GM12878 (cell line): ENCODE measurements around the gene HTRA3. TPM values are rescaled to one million over a fixed set of nuclear protein-coding genes. Genes with fewer than 3 reads are reported as not detected.

Experiments
- ATAC-seq: fragments of 200-7000 bp; cut with Tn5 transposase; 3 replicates; pipeline ENCODE4 v1.9.1; 2020; ENCODE audit warnings: mild to moderate bottlenecking, moderate library complexity
- BruUV-seq: library from RNA; stranded (reverse); fragments of 400-500 nt; replicated peaks from 2 replicates; lab custom pipeline; 2021; lab: Mats Ljungman, UMichigan
- CTCF ChIA-PET: fragments of 300-600 bp; sonication (Branson Sonifier 250); formaldehyde crosslinking; extraction: SDS; loops from one replicate; lab custom pipeline; 2021; ENCODE audit warnings: inconsistent platforms; lab: Yijun Ruan, JAX
- POLR2A ChIA-PET: fragments of 350-600 bp; formaldehyde crosslinking; extraction: SDS; loops from one replicate; lab custom pipeline; 2021; ENCODE audit warnings: inconsistent platforms; lab: Charles Lee
- RAD21 ChIA-PET: fragments of 300-600 bp; sonication (Branson Sonifier 250); formaldehyde crosslinking; loops from one replicate; lab custom pipeline; 2023; ENCODE audit warnings: antibody characterized with exemption; ENCODE audit not compliant: unreplicated experiment; lab: Charles Lee
- SMC1A ChIA-PET: fragments of 300-600 bp; sonication (Branson Sonifier 250); formaldehyde crosslinking; loops from one replicate; lab custom pipeline; 2023; ENCODE audit not compliant: unreplicated experiment, uncharacterized antibody; lab: Charles Lee
- DNase-seq: peaks from one replicate; pipeline ENCODE4 v3.0.0-alpha.2; 2011; ENCODE audit warnings: low read depth, low spot score
- FAIRE-seq: peaks from 3 replicates; lab custom pipeline; 2011; peaks lifted over from hg19 to GRCh38; lab: Jason Lieb, UNC
- H2AFZ ChIP-seq: 2 replicates; pipeline ENCODE4 v1.6.0; 2011; ENCODE audit warnings: low read depth, low read length, control low read depth; ENCODE audit not compliant: control insufficient read depth
- H3K27ac ChIP-seq: 2 replicates; pipeline ENCODE4 v1.5.1; 2011; ENCODE audit warnings: control low read depth; ENCODE audit not compliant: control insufficient read depth, insufficient read depth
- H3K27me3 ChIP-seq, 2 experiments: replicated peaks in 1 of 2; 2 replicates each; pipeline versions ENCODE4 v1.6.0 to v1.6.1; 2011; ENCODE audit warnings: low read length in 1 of 2; ENCODE audit not compliant: control insufficient read depth in 2 of 2, insufficient read depth in 2 of 2
- H3K36me3 ChIP-seq, 2 experiments: 2 replicates each; pipeline ENCODE4 v1.5.1; 2011; ENCODE audit warnings: low read length in 1 of 2; ENCODE audit not compliant: control insufficient read depth in 2 of 2, insufficient read depth in 2 of 2
- H3K4me1 ChIP-seq: 2 replicates; pipeline ENCODE4 v1.6.1; 2011; ENCODE audit warnings: mild to moderate bottlenecking, low read length, moderate library complexity, mixed read lengths; ENCODE audit not compliant: control insufficient read depth, insufficient read depth
- H3K4me2 ChIP-seq: 2 replicates; pipeline ENCODE4 v1.6.0; 2011; ENCODE audit warnings: control low read depth; ENCODE audit not compliant: control insufficient read depth, insufficient read depth
- H3K4me3 ChIP-seq: fragments of 200-600 bp; sonication (generic); 2 replicates; pipeline ENCODE4 v1.5.1; 2016
- H3K79me2 ChIP-seq: 2 replicates; pipeline ENCODE4 v1.6.0; 2011; ENCODE audit warnings: low read length; ENCODE audit not compliant: control insufficient read depth, insufficient read depth
- H3K9ac ChIP-seq: 2 replicates; pipeline ENCODE4 v1.8.0; 2011; ENCODE audit warnings: low read length, control low read depth, mixed read lengths; ENCODE audit not compliant: control insufficient read depth, insufficient read depth
- H3K9me3 ChIP-seq: replicated peaks from 3 replicates; pipeline ENCODE4 v1.5.1; 2011; ENCODE audit warnings: mild to moderate bottlenecking, low read length; ENCODE audit not compliant: control insufficient read depth, insufficient read depth
- H4K20me1 ChIP-seq: 2 replicates; pipeline ENCODE4 v1.6.0; 2011; ENCODE audit not compliant: control insufficient read depth, insufficient read depth
- ATF7 ChIP-seq: fragments of 450-650 bp; IDR thresholded peaks from 2 replicates; pipeline ENCODE4 v1.6.1; 2016; ENCODE audit warnings: low read depth, mild to moderate bottlenecking
- CEBPB ChIP-seq, 2 experiments: fragments of 150-350 bp in 1 of 2; IDR thresholded peaks; 2 replicates each; pipeline ENCODE4 v1.6.1; 2012 to 2014; ENCODE audit warnings: low read depth in 2 of 2, low read length in 2 of 2, borderline replicate concordance in 1 of 2, inconsistent platforms in 1 of 2
- CREB1 ChIP-seq: IDR thresholded peaks from 2 replicates; pipeline ENCODE4 v1.6.1; 2012; ENCODE audit warnings: low read depth, mild to moderate bottlenecking, inconsistent platforms
- CREM ChIP-seq: IDR thresholded peaks from 2 replicates; pipeline ENCODE4 v1.6.1; 2014; ENCODE audit warnings: antibody characterized with exemption, low read depth
- EZH2 ChIP-seq: IDR thresholded peaks from 2 replicates; pipeline ENCODE4 v1.6.1; 2012; ENCODE audit warnings: low read depth, mild to moderate bottlenecking, control low read depth, inconsistent platforms, low read length, borderline replicate concordance; ENCODE audit not compliant: control insufficient read depth
- HDAC2 ChIP-seq: fragments of 200-600 bp; sonication (generic); IDR thresholded peaks from 2 replicates; pipeline ENCODE4 v1.6.1; 2017
- HDAC6 ChIP-seq: fragments of 200-600 bp; sonication (generic); IDR thresholded peaks from one replicate; pipeline ENCODE4 v1.8.0; 2017; ENCODE audit warnings: antibody characterized with exemption; ENCODE audit not compliant: unreplicated experiment
- HDGF ChIP-seq: fragments of 450-650 bp; IDR thresholded peaks from 2 replicates; pipeline ENCODE4 v1.6.1; 2016; ENCODE audit warnings: antibody characterized with exemption
- MXI1 ChIP-seq: fragments of 150-350 bp; IDR thresholded peaks from 2 replicates; pipeline ENCODE4 v1.6.1; 2011; ENCODE audit warnings: low read depth, mild to moderate bottlenecking, inconsistent platforms, low read length, improper control_type of control experiment
- PAX5 ChIP-seq: IDR thresholded peaks from 2 replicates; pipeline ENCODE4 v1.6.1; 2011; ENCODE audit warnings: low read depth, low read length, borderline replicate concordance
- POLR2A ChIP-seq: IDR thresholded peaks from 2 replicates; pipeline ENCODE4 v1.6.1; 2011; ENCODE audit warnings: low read depth, mild to moderate bottlenecking, low read length
- SMARCA5 ChIP-seq: fragments of 450-650 bp; IDR thresholded peaks from 2 replicates; pipeline ENCODE4 v1.6.1; 2017; ENCODE audit warnings: mild to moderate bottlenecking
- SREBF2 ChIP-seq: IDR thresholded peaks from 2 replicates; pipeline ENCODE4 v1.6.1; 2012; ENCODE audit warnings: mild to moderate bottlenecking, low read length
- TCF12 ChIP-seq: IDR thresholded peaks from 2 replicates; pipeline ENCODE4 v1.6.1; 2011; ENCODE audit warnings: low read depth, mild to moderate bottlenecking, low read length
- WGBS: methylation state at CpG from one replicate; pipeline ENCODE4 v1.1.6; 2016; ENCODE audit warnings: low lambda C conversion rate; ENCODE audit not compliant: insufficient replicate concordance, insufficient coverage; ENCODE audit errors: missing lambda C conversion rate; 5-methylcytosine and 5-hydroxymethylcytosine counted together
- in situ Hi-C: fragments of 300-500 bp; cut with MboI; formaldehyde crosslinking; loops from 9 replicates; pipeline ENCODE4 v1.14.3; 2018; ENCODE audit warnings: mixed read lengths
- intact Hi-C: fragments of 100-400 bp; cut with micrococcal nuclease; formaldehyde crosslinking; loops from one replicate; pipeline ENCODE4 v1.14.2; 2022; ENCODE audit not compliant: unreplicated experiment
- polyA plus RNA-seq, 11 experiments: library from polyadenylated mRNA; depleted of rRNA in 4 of 11; unstranded in 6 of 11; stranded (reverse) in 5 of 11; fragments of >200 nt; fragmentation: Nextera tagmentation in 4 of 11; fragmentation: Illumina TruSeq in 1 of 11; extraction: Ambion mirVana in 4 of 11; extraction: Trizol in 1 of 11; gene quantifications; 1 replicate in 1 of 11; 2 replicates in 10 of 11; pipeline versions ENCODE4 v1.2.1 to v1.2.3, GENCODE V29; 2011 to 2016; ENCODE audit warnings: inconsistent platforms in 2 of 11, missing spikeins in 2 of 11, low read depth in 1 of 11
- total RNA-seq, 4 experiments: library from RNA; depleted of rRNA in 3 of 4; stranded (reverse); fragments of >200 nt in 3 of 4; fragmentation: Illumina TruSeq in 1 of 4; extraction: Trizol in 1 of 4; gene quantifications; 2 replicates each; pipeline versions ENCODE4 v1.2.1 to v1.2.3, GENCODE V29; 2013 to 2021
- TF ChIP-seq, protein P1 (sequence below): fragments of 450-650 bp; IDR thresholded peaks from 2 replicates; pipeline ENCODE4 v1.6.1; 2016; ENCODE audit warnings: mild to moderate bottlenecking, moderate library complexity, borderline replicate concordance

The HTRA3 gene
- total and polyA plus RNA-seq, 10 of the 15 experiments (the other 5 are each of a cell fraction or from before 2014, with no cell fraction given), result 0.04 to 1.2 (median 0.08) TPM; not detected in 7

DNA sequence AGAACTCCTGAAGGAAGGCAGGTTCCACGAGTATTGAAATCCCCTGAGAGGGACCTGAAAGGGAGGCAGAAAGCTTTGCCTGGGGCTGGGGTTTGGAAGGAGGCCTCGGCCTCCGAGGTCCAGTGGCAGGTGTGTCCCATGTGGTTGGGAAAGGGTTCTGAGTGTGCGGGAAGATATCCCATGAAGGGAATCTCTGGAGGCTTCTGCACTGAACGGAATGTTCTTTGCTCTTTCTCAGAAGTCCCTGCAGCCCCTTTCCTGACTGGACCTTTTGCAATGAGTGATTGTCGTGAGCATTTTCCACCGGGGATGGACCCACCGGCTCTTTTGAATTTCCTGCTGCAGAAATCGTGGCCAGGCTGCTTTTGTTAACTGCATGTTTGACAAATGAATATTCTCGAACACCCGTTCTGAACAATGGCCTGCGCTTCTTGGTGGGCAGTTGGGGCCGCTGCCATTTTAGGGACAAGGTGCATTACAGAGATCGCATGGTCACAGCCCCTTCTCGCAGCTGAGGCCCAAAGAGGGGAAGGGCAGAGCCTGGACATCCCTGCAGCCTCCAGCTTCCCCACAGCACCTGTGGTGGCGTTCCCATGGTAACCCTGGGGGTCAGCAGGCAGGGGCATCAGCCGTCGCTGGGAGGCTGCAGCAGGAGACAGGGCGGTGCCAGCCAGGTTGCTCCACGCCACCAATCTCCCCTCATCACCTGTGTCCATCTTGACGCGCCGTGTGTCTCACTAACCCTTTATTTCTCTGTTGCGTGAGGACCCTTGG lies 18.3 kb upstream of the HTRA3 start:
- Histone ChIP-seq H3K9me3 (no peaks in the 10 kb centered on the region), H3K4me2 (no peak overlapping the region), H2AFZ (no peak overlapping the region), H4K20me1 (no peaks in the 10 kb centered on the region), H3K79me2 (no peaks in the 10 kb centered on the region), H3K4me3 (no peak overlapping the region), H3K36me3 (no peaks in the 10 kb centered on the region), H3K4me1 (no peaks in the 10 kb centered on the region), H3K27ac (no peak overlapping the region), H3K9ac (no peak overlapping the region), H3K27me3 (no peaks in the 10 kb centered on the region; a peak in 1 of 4 replicates)
- intact Hi-C loops, result no loop called here
- WGBS, result 46% methylated on average over 24 of the region's 24 CpGs
- DNase-seq (no peak), FAIRE-seq (no peak), ATAC-seq (no peak)
- ChIA-PET RAD21 (no interaction called here), POLR2A (no interaction called here), CTCF (no interaction called here), SMC1A (interaction anchor here (1.0 to 2.3 kb wide), 3 partner anchors 9 to 75 kb away, joined by 3 to 10 read pairs (median 3); no protein-coding TSS in a partner anchor)
- in situ Hi-C loops, result no loop called here
- BruUV-seq, result no TSS peak
- TF ChIP-seq CREB1 (no peak), PAX5 (no peak), HDAC2 (no peak), SREBF2 (no peak), CEBPB (IDR thresholded peaks at IDR 0.05; ENCODE audit: borderline replicate concordance in 1 of 2, low read depth in 2 of 2, low read length in 2 of 2) (no peak), CREM (no peak), ATF7 (no peak), HDGF (no peak), SMARCA5 (no peak), EZH2 (no peak), TCF12 (no peak), HDAC6 (no peak), MXI1 (no peak), POLR2A (no peak)
- TF ChIP-seq, protein P1, sequence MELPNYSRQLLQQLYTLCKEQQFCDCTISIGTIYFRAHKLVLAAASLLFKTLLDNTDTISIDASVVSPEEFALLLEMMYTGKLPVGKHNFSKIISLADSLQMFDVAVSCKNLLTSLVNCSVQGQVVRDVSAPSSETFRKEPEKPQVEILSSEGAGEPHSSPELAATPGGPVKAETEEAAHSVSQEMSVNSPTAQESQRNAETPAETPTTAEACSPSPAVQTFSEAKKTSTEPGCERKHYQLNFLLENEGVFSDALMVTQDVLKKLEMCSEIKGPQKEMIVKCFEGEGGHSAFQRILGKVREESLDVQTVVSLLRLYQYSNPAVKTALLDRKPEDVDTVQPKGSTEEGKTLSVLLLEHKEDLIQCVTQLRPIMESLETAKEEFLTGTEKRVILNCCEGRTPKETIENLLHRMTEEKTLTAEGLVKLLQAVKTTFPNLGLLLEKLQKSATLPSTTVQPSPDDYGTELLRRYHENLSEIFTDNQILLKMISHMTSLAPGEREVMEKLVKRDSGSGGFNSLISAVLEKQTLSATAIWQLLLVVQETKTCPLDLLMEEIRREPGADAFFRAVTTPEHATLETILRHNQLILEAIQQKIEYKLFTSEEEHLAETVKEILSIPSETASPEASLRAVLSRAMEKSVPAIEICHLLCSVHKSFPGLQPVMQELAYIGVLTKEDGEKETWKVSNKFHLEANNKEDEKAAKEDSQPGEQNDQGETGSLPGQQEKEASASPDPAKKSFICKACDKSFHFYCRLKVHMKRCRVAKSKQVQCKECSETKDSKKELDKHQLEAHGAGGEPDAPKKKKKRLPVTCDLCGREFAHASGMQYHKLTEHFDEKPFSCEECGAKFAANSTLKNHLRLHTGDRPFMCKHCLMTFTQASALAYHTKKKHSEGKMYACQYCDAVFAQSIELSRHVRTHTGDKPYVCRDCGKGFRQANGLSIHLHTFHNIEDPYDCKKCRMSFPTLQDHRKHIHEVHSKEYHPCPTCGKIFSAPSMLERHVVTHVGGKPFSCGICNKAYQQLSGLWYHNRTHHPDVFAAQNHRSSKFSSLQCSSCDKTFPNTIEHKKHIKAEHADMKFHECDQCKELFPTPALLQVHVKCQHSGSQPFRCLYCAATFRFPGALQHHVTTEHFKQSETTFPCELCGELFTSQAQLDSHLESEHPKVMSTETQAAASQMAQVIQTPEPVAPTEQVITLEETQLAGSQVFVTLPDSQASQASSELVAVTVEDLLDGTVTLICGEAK, result no peak
